ENCODE data around the gene LENG1. TPM values are rescaled to one million over a fixed set of nuclear protein-coding genes. Genes with fewer than 3 reads are reported as not detected.

LENG1 gene
- total RNA-seq, 4 donors from 2014 or later: 1.7 to 4.7 (median 4.3) TPM

DNA sequence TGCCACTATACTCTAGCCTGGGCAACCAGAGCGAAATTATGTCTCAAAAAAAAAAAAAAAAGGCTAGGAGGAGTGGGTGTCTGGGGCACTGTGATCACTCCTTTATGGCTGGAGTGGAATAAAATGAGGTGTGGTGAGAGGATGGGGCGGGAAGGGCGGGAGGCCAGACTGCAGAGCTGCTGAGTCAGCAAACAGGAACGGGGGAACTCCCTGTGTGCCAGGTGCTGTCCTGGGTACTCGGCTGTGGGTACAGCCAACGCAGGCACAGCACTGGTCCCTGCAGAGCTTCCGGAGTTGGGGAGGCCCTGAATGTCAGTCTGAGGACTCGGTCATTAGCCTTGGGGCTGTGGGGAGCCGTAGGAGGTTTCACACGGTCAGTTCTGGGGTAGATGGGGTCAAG, 38.3 kb downstream of the LENG1 start:
- intact Hi-C loops (cut with DNase I): no loop called here
- Histone ChIP-seq H3K4me3 (no peak overlapping the region), H3K36me3 (peaks cover 23 to 85% (median 34%) of the 10 kb centered on the region in 3 donors), H3K4me1 (peaks cover 4 to 12% (median 9%) of the 10 kb centered on the region in 3 donors), H3K9me3 (no peaks in the 10 kb centered on the region), H3K27me3 (no peaks in the 10 kb centered on the region), H3K27ac (no peak overlapping the region)
- TF ChIP-seq POLR2A (IDR thresholded peaks at IDR 0.05) (no peak), CTCF (IDR thresholded peaks at IDR 0.05) (no peak)
- WGBS, 2 donors: 76 to 89% methylated on average over 7 to 10 of the region's 10 CpGs
- no peak for DNase-seq

- Histone ChIP-seq H3K36me3 (peaks cover 5 to 50% (median 7%) of the 10 kb centered on the region in 3 donors), H3K9me3 (no peaks in the 10 kb centered on the region), H3K27me3 (no peaks in the 10 kb centered on the region), H3K4me1 (peaks cover 19 to 31% (median 22%) of the 10 kb centered on the region in 3 donors), H3K4me3 (peak within 1 kb of the TSS; percentile 62 to 92 (median 83)), H3K27ac (peak within 1 kb of the TSS; percentile 90 to 96 (median 91))
- WGBS, 2 donors: 0% methylated on average over 53 to 58 of the region's 60 CpGs
- intact Hi-C loops (cut with DNase I): no loop called here
- TF ChIP-seq CTCF (IDR thresholded peaks at IDR 0.05) (peak in 2 of 6 experiments; percentile 3 to 32), POLR2A (IDR thresholded peaks at IDR 0.05) (peak in 3 of 4 donors; percentile 38 to 64 (median 52))
- peak; percentile 94 for DNase-seq
Measured at GRCh38 chr19:54115109-54116063, 44.1 kb downstream of the LENG1 start, which contains the start of the genes PRPF31 and TFPT. PRPF31 (plus strand) TSS chr19:54115754; CDS start chr19:54118279, 2,525 bp downstream. TFPT (minus strand) TSS chr19:54115657; CDS start chr19:54115269, 388 bp downstream.

- Histone ChIP-seq H3K4me3 (peak overlapping the region; percentile 62 to 92 (median 83)), H3K4me1 (peaks cover 19 to 31% (median 22%) of the 10 kb centered on the region in 3 donors), H3K9me3 (no peaks in the 10 kb centered on the region), H3K27ac (peak overlapping the region; percentile 25 to 96 (median 90)), H3K27me3 (no peaks in the 10 kb centered on the region), H3K36me3 (peaks cover 14 to 50% (median 16%) of the 10 kb centered on the region in 3 donors)
- intact Hi-C loops (cut with DNase I): no loop called here
- TF ChIP-seq POLR2A (IDR thresholded peaks at IDR 0.05) (no peak), CTCF (IDR thresholded peaks at IDR 0.05) (no peak)
- DNase-seq: no peak
- 33 to 58% methylated on average over 3 to 22 of the region's 28 CpGs for WGBS, 2 donors
Measured at GRCh38 chr19:54114340-54115108, 45.0 kb downstream of the LENG1 start.

DNA sequence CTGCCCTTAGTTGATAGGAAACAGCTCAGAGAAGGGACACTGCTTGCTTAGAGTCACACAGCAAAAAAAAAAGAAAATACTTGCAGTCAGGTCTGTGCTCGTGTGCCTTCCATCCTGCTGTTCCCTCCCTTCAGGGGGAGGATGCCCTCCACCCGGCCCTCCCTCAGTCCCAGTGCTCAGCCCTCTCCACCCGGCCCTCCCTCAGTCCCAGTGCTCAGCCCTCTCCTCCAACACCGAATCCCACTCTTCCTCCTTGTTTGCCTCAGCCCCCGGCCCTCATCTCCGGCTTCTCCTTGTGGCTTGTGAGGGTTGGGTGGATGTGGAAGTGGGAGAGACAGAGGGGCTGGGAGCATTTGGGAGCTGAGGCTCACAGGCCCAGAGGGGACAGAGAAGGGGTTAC, 49.9 kb downstream of the LENG1 start:
- WGBS, 2 donors: 80% methylated on average over 1 of the region's 6 CpGs; no CpG with 5 or more reads in 1 of the 2 donors
- Histone ChIP-seq H3K27ac (no peak overlapping the region), H3K4me1 (peaks cover 6 to 12% (median 10%) of the 10 kb centered on the region in 3 donors), H3K36me3 (peaks cover 26 to 77% (median 34%) of the 10 kb centered on the region in 3 donors), H3K27me3 (no peaks in the 10 kb centered on the region), H3K9me3 (no peaks in the 10 kb centered on the region), H3K4me3 (no peak overlapping the region)
- intact Hi-C loops (cut with DNase I): no loop called here
- no peak for DNase-seq
- no peak for TF ChIP-seq CTCF (IDR thresholded peaks at IDR 0.05)
